Panc1 (cell line): Measurements from ENCODE around the gene ZNF316. TPM values are rescaled to one million over a fixed set of nuclear protein-coding genes. Genes with fewer than 3 reads are reported as not detected.

Experiments used
- ATAC-seq: fragments of 200-7000 bp; cut with Tn5 transposase; 2 replicates; pipeline ENCODE4 v1.9.1; 2020; ENCODE audit warnings: mild to moderate bottlenecking, moderate library complexity
- BruUV-seq: library from RNA; stranded (reverse); fragments of 400-500 nt; replicated peaks from 2 replicates; lab custom pipeline; 2021; lab: Mats Ljungman, UMichigan
- CTCF ChIA-PET: fragments of 300-600 bp; sonication (Branson Sonifier 250); formaldehyde crosslinking; loops from one replicate; lab custom pipeline; 2022; ENCODE audit warnings: antibody characterized with exemption; lab: Charles Lee
- POLR2A ChIA-PET: fragments of 300-600 bp; sonication (Branson Sonifier 250); formaldehyde crosslinking; loops from one replicate; lab custom pipeline; 2022; ENCODE audit warnings: antibody characterized with exemption; lab: Charles Lee
- DNase-seq: peaks from one replicate; pipeline ENCODE4 v3.0.0-alpha.2; 2010; ENCODE audit warnings: low read depth, low spot score
- H3K27ac ChIP-seq: 2 replicates; pipeline ENCODE4 v1.5.1; 2011; ENCODE audit warnings: mild to moderate bottlenecking, low read length, inconsistent platforms
- H3K27me3 ChIP-seq: fragments of 200-500 bp; sonication (Bioruptor generic); 2 replicates; pipeline ENCODE4 v1.6.0; 2014; ENCODE audit warnings: low read length, inconsistent platforms; ENCODE audit not compliant: control insufficient read depth, insufficient read depth
- H3K36me3 ChIP-seq: fragments of 200-500 bp; sonication (Bioruptor generic); 2 replicates; pipeline ENCODE4 v1.5.1; 2014; ENCODE audit warnings: inconsistent platforms, mild to moderate bottlenecking, low read length, moderate library complexity; ENCODE audit not compliant: control insufficient read depth, insufficient read depth
- H3K4me1 ChIP-seq: 2 replicates; pipeline ENCODE4 v1.5.1; 2011; ENCODE audit warnings: inconsistent platforms, mild to moderate bottlenecking, low read length, moderate library complexity; ENCODE audit not compliant: control insufficient read depth, insufficient read depth
- H3K4me3 ChIP-seq, 2 experiments: 2 replicates each; pipeline ENCODE4 v1.5.1; 2011 to 2012; ENCODE audit warnings: low read depth in 2 of 2, low read length in 2 of 2, mild to moderate bottlenecking in 2 of 2, inconsistent platforms in 1 of 2, moderate library complexity in 1 of 2
- H3K9me3 ChIP-seq: fragments of 200-500 bp; sonication (Bioruptor generic); 2 replicates; pipeline ENCODE4 v1.5.1; 2014; ENCODE audit warnings: low read depth, mild to moderate bottlenecking, inconsistent platforms, low read length, moderate library complexity; ENCODE audit not compliant: control insufficient read depth, insufficient read depth
- POLR2AphosphoS5 ChIP-seq: IDR thresholded peaks from 2 replicates; pipeline ENCODE4 v1.6.1; 2012; ENCODE audit warnings: mild to moderate bottlenecking, low read depth, low read length, moderate library complexity
- SIN3A ChIP-seq: IDR thresholded peaks from 2 replicates; pipeline ENCODE4 v1.6.1; 2012; ENCODE audit warnings: low read depth, mild to moderate bottlenecking, low read length, moderate library complexity, borderline replicate concordance; ENCODE audit not compliant: insufficient read depth
- TCF7L2 ChIP-seq: IDR thresholded peaks from 2 replicates; pipeline ENCODE4 v1.6.1; 2011; ENCODE audit warnings: mild to moderate bottlenecking, low read depth, low read length, inconsistent platforms
- in situ Hi-C: cut with HindIII; loops from 2 replicates; pipeline ENCODE4 v1.10.0; 2016; ENCODE audit warnings: low sequenced_read_pairs, low pct_unique_long_range_greater_than_20kb
- intact Hi-C: fragments of 100-400 bp; cut with micrococcal nuclease; formaldehyde crosslinking; loops from one replicate; pipeline ENCODE4 v1.10.0; 2022; ENCODE audit not compliant: unreplicated experiment
- total RNA-seq: library from RNA; stranded (reverse); gene quantifications from one replicate; pipeline ENCODE4 v1.2.1, GENCODE V29; 2021; ENCODE audit not compliant: unreplicated experiment
- TF ChIP-seq, protein P1 (sequence below), 2 experiments: IDR thresholded peaks; 2 replicates each; pipeline ENCODE4 v1.6.1; 2011 to 2012; ENCODE audit warnings: low read depth in 2 of 2, control low read depth in 1 of 2, low read length in 1 of 2, mild to moderate bottlenecking in 1 of 2, moderate library complexity in 1 of 2; ENCODE audit not compliant: insufficient read depth in 1 of 2
- TF ChIP-seq, protein P2 (sequence below): fragments of 450-650 bp; IDR thresholded peaks from 2 replicates; pipeline ENCODE4 v1.5.1; 2017; ENCODE audit warnings: mild to moderate bottlenecking

ZNF316 gene
- total RNA-seq, 1 experiment from 2014 or later, result 37.8 TPM

DNA sequence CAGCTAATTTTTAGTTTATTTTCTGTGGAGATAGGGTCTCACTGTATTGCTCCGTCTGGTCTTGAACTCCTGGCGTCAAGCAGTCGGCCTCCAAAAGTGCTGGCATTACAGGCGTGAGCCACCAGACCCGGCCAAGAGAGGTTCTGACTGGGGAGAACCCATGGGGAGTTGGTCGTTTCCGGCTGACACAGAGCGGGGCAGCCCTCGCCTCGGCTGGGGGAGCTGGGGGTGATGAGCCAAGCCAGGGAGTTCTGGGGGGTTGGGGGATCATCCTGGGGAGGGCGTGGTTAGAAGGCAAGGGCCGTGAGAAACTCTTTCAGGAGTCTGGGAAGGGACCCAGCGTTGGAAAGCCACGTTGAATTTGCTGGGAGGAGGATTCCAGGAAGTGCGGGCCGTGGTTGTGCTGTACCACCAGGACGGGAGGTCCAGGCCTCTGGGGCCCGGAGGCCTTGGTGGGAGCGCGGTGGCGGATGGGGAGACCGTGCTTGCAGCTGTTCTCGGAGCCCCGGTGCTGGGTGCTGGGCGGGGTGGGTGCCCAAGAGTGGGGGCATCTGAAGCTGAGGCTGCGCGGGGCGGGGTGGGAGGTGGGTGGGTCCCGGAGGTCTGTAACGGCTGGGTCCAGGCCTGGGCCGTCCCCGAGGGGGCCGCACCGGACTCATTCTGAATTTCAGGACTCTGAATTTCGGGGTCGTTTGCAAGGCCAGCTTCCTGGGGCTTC, 30.1 kb upstream of the ZNF316 start:
- no TSS peak for BruUV-seq
- no peaks in the 10 kb centered on the region for H3K27me3 ChIP-seq
- no peak overlapping the region for H3K27ac ChIP-seq
- DNase-seq (no peak), ATAC-seq (no peak)
- H3K9me3 ChIP-seq, result no peaks in the 10 kb centered on the region
- in situ Hi-C loops, result no loop called here
- ChIA-PET POLR2A (no interaction called here), CTCF (no interaction called here)
- H3K36me3 ChIP-seq, result no peaks in the 10 kb centered on the region
- intact Hi-C loops, result no loop called here
- H3K4me3 ChIP-seq, result no peak overlapping the region
- no peaks in the 10 kb centered on the region for H3K4me1 ChIP-seq
- TF ChIP-seq, protein P1, sequence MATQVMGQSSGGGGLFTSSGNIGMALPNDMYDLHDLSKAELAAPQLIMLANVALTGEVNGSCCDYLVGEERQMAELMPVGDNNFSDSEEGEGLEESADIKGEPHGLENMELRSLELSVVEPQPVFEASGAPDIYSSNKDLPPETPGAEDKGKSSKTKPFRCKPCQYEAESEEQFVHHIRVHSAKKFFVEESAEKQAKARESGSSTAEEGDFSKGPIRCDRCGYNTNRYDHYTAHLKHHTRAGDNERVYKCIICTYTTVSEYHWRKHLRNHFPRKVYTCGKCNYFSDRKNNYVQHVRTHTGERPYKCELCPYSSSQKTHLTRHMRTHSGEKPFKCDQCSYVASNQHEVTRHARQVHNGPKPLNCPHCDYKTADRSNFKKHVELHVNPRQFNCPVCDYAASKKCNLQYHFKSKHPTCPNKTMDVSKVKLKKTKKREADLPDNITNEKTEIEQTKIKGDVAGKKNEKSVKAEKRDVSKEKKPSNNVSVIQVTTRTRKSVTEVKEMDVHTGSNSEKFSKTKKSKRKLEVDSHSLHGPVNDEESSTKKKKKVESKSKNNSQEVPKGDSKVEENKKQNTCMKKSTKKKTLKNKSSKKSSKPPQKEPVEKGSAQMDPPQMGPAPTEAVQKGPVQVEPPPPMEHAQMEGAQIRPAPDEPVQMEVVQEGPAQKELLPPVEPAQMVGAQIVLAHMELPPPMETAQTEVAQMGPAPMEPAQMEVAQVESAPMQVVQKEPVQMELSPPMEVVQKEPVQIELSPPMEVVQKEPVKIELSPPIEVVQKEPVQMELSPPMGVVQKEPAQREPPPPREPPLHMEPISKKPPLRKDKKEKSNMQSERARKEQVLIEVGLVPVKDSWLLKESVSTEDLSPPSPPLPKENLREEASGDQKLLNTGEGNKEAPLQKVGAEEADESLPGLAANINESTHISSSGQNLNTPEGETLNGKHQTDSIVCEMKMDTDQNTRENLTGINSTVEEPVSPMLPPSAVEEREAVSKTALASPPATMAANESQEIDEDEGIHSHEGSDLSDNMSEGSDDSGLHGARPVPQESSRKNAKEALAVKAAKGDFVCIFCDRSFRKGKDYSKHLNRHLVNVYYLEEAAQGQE (IDR thresholded peaks at IDR 0.05; ENCODE audit: insufficient read depth in 1 of 2, low read depth in 2 of 2, low read length in 1 of 2), result no peak
- TF ChIP-seq, protein P2, sequence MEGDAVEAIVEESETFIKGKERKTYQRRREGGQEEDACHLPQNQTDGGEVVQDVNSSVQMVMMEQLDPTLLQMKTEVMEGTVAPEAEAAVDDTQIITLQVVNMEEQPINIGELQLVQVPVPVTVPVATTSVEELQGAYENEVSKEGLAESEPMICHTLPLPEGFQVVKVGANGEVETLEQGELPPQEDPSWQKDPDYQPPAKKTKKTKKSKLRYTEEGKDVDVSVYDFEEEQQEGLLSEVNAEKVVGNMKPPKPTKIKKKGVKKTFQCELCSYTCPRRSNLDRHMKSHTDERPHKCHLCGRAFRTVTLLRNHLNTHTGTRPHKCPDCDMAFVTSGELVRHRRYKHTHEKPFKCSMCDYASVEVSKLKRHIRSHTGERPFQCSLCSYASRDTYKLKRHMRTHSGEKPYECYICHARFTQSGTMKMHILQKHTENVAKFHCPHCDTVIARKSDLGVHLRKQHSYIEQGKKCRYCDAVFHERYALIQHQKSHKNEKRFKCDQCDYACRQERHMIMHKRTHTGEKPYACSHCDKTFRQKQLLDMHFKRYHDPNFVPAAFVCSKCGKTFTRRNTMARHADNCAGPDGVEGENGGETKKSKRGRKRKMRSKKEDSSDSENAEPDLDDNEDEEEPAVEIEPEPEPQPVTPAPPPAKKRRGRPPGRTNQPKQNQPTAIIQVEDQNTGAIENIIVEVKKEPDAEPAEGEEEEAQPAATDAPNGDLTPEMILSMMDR, result no peak
- no peak for TF ChIP-seq POLR2AphosphoS5
- TF ChIP-seq SIN3A, result no peak
- no peak for TF ChIP-seq TCF7L2

DNA sequence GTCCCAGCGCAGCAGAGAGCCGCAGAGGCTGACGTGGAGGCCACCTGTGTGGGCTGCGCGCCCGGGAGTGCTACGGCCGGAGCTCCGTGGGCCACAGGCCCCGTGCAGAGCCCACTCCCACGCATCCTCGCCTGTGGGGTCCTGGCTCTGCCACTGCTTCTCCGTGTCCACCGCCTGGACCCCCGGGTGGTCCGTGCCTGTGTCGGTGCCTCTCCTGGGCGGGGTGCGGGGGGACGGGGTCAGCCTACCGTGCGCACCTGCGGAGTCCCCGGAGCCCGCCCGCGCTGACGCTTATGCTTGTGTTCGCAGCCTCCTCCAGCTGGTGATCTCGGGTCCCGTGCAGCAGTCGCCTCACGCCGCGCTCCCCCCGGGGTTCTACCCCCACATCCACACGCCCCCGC, 29.5 kb upstream of the ZNF316 start:
- H3K9me3 ChIP-seq, result no peaks in the 10 kb centered on the region
- in situ Hi-C loops, result no loop called here
- DNase-seq (no peak), ATAC-seq (no peak)
- no peaks in the 10 kb centered on the region for H3K36me3 ChIP-seq
- intact Hi-C loops, result no loop called here
- no peak for TF ChIP-seq SIN3A
- no peak for TF ChIP-seq POLR2AphosphoS5
- TF ChIP-seq, protein P1 (IDR thresholded peaks at IDR 0.05; ENCODE audit: insufficient read depth in 1 of 2, low read depth in 2 of 2, low read length in 1 of 2), result no peak
- TF ChIP-seq, protein P2, result no peak
- POLR2A ChIA-PET, result no interaction called here
- H3K4me1 ChIP-seq, result no peaks in the 10 kb centered on the region
- no peak overlapping the region for H3K27ac ChIP-seq
- CTCF ChIA-PET, result no interaction called here
- BruUV-seq, result no TSS peak
- H3K27me3 ChIP-seq, result no peaks in the 10 kb centered on the region
- H3K4me3 ChIP-seq, result no peak overlapping the region
